Limb (tissue), 2 donors: ENCODE results near the gene MARK2.

Experiments used
- DNase-seq, 2 donors: peaks; one replicate each; pipeline ENCODE4 v3.0.0-alpha.2; 2016; ENCODE audit errors: extremely low spot score in 2 of 2

The MARK2 gene

DNA sequence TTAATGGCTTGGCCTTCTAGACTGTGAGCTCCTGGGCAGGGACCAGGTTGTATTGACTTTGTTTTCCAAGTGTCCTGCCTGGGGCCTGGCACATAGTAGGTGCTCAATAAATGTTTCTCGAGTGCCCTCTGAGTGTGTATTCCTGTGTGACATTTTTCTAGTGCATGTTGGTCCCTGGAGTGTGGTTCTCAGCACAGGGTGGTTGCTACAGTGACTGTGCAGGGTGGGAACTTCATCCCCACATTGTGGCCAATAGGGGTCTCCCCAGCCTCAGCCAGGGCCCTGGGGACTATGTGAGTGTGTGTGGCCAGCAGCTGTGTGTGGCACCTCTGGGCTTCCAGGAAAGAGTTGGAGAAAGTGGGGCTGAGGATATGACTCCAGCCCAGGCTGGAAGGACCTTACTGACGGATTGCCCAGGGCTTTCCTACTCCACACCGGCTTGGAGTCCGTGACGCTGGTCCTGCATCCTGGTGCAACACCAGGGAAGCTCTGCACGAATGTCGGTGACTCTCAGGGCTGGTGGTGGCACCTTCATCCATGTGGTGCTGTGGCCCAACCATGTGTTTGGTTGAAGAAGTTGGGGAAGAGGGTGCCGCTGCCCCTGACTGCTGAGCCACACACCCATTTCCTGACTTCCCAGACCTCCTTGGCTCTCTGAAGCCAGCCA, 9.0 kb upstream of the MARK2 start:
- no peak for DNase-seq

DNA sequence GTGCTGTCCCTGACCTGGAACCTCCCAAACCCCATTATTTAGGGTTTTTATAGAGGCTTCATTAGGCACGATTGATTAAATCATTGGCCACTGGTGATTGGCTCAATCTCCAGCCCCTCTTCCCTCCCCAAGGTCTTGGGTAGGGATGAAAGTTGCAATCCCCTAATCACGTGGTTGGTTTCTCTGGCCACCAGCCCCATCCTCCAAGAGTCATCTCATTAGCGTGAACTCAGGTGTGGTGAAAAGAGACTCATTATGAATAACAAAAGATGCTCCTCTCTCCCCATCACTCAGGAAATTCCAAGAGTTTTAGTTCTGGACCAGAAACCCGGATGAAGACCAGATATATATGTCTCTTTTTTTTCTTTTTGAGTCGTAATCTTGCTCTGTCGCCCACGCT, 7.6 kb upstream of the MARK2 start:
- no peak for DNase-seq

DNA sequence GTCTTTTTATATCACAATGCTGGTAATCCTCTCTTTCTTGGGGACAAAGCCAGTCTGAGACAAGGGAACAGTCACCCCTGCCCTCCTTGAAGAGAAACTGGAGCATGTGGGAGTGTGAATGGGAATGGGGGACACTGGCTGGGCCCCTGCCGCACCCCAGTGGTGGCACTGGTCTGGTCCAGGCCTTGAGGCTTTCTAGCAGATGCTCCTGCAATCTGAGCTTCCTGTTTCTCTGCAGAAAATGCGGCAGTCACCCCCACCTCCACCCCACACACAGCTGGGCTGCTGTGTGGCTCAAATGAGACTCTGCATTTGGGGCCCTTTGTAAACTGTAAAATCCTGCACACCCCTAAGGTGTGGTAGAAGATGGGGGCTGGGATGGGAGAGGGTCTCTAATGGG, 6.6 kb upstream of the MARK2 start:
- DNase-seq = no peak

DNA sequence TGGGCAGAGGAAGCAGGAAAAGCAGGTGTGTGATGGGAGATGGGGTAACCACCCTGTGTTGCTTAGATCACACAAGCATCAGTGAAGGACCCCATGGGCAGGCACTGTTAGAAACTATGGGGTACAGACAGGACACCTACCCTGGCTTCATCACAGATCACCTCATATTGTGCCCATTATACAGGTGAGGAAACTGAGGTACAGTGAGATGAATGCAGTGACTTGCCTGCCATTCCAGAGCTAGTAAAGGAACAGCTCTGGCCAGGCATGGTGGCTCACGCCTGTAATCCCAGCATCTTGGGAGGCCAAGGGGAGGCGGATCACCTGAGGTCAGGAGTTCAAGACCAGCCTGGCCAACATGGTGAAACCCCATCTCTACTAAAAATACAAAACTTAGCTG, 5.9 kb upstream of the MARK2 start:
- no peak for DNase-seq

DNA sequence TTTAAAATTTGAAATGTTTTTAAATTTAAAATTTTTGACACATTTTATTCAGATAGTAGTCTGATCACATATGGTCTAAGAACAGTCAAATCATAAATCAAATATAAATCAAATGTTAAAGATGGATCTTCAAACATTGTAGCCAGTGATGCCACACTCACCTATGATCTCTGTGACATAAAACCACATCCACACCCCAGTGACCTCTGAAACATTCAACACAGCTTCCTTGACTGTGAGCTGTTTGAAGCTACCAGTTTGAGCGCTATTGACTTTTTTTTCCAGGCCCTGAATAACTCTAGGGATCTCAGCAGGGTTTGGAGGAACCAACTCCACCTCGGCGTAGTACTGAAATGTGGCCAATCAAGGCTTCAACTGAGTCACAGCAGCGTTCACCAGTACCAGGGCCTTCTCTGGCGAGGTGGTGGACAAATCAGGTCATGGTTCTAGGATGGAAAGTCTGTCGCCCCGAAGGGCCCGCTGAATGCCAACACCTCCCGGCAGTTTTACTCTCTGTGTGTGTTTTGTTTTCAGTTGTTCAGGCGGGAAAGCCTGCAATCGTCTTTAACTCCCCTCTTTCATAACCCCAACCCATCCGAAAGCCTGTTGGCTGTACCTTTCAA, 4.3 kb upstream of the MARK2 start:
- DNase-seq = no peak

DNA sequence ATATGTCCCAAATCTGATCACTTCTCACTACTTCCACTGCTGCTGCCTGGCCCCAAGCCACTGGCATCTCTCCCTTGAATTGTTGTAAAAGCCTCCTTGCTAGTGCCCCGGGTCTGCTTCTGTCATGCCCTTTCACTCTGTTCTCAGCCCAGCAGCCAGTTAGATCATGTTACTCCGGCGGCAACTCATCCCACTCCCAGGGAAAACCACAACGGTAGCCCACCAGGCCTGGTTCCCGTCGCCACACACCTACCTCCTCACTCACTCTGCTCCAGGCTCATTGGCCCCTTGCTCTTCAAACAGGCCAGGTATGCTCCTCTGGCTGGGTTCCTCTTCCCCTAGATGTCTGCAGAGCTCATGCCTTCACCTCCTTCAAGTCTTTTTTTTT, 3.8 kb upstream of the MARK2 start:
- DNase-seq = no peak

DNA sequence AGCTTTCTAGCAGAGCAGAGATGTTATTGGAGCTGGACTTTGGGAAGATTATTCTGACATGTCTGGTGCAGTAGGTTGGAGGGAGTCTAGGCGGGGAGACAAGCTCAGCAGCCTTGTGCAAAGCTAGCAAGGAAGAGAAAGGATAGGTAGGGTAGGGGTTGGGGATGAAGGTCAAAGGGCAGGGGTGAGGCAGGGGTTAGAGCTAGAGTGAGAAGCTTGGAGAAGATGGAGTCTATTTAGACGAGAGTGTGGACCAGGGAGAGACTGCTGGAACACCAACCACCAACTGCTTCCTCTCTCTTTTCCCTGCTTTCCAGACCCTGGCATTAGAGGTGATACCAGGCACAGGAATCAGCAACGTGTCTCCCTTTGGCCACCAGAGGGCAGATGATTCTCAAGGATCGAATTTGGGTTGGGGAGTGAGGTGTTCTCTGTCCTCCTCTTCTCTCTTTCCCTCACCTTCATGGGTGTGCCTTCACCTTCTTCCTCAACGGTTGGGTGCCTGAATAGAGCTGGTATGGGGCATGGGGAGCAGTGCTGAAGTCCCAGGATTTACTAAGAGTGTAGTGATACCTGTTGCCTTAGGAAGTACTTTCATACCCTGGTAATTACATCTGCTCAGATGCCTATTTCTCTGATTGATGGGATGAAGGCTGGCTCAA, 1.8 kb upstream of the MARK2 start:
- peak; percentile 78 to 83 for DNase-seq

DNA sequence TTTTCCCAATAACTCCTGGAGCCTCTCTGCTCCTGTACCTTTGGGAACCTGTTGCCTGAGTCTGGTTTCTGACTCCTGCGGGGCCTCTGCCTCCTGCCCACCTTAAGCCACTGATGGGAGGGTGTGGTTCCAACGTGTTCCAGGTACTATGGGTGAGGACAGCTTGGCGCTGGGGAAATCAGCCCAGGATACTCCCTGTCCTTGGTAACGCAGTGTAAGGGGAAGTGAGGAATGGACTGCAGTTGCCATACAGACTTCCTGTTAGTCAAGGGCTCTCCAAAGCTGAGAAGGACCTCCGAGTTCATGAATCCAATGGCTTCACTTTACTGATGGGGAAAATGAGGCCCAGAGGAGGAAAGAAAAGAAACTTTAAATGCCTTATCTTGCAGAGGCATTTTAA, 1.2 kb upstream of the MARK2 start:
- DNase-seq = no peak

DNA sequence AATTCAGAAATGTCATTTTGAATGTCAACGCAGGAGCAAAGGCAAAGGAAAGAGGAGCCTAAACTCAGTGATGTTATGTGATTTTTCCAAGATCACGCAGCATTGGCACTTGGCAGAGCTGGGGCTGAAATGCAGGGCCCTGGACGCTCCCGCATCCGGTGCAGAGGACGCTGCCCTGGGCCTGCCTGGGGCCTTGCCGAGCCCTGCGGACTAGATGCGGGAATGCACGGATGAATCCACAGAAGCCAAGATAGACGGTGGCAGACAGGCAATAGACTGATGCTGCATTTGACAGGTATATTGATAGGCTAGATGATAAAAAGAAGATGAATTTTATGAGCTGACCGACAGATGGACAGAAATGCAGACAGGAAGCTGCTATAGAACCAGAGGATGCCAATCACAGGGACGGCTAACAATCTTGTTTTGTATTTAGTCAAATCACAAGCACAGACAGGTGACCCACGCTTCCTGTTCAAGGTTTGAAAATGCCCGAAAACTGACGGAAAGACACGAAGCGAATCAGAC, 696 bp upstream of the MARK2 start:
- DNase-seq = no peak

DNA sequence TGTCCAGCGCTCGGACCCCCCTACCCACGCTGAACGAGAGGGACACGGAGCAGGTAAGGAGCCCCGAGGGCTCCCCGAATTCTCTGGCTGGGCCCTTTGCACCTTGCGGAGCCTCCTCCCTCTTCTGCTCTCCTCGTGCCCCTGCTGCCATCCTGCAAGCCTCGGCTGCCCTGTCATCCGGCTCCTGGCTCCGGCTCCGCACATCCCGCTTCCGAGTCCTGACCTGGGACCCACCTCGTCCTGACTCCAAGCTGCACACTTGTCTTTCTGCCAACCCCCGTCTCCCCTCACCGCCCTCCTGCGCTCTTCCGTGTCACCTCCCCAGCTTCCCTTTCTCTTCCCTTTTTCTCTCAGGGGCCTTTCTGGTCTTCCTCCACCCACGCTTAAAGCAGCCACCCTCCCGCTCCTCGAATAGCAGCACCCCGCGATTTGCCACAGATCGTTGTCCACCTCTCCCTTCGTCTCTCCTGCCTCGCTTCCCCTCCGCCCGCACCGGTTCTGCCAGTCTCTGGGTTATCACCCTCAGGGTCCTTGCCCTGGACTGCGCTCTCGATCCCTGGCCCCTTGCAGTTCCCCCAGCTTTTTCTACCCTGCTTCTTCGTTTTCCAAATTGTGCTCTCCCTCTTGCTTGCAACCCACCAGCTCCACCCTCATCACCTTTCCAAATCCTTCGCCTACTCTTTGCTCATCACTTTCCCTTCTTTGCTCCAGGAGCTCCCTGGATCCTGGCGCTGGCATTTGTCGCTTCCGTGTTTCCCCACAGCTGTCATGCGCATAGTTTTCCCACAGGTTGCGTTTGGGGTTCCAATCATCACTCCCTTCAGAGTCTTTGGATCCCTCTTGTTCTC, 822 bp downstream of the MARK2 start:
- DNase-seq = no peak

DNA sequence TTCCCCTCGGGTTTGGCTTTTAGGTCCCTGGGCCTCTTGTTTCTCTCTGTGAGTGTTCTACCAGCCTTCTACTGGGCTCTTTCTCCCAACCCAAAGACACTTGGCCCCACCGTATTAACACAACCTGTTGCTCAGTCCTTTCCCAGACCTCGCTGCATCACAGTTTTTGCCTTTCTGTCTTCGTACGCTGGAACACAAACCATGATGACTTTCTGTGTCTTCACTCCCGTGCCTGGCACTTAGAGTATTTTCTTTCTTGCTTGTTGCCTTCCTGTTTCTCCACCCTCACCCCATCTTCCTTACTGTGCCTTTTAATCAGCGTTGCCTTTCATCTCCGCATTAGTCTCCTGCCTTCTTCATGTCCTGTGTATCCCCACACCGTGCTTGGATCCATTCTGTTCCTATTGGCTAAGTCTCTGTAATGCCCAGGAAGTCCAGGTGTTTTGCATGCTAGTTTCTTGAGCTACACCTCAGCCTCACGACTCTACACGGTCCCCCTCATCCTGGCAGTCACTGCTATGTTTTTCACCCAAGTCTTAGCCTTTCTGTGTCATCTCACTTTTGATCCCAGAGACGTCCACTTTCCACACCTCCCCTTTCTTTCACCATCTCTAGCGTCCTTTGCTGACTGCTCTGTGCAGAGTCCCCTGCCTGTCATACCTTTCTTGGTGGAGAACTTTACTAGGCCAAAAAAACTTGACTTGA, 1.6 kb downstream of the MARK2 start:
- DNase-seq = no peak

DNA sequence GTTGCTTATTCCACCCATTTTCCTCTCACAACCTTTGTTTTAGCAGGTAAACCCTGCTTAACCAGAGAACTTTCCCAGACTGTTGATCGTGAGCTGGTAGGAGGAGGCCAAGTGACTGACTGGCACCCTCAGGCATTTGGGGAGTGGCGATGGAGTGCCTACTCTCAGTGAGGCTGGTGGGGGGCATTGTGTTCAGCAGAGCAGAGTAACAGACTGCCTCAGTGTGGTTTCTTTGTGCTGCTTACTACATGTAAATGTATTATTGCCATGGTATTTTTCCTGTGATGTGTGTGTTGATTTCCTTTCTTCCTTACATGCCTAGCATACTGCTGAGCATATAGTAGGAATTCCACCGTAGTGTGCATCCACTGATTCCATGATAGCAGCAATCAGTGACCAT, 2.6 kb downstream of the MARK2 start:
- no peak for DNase-seq

DNA sequence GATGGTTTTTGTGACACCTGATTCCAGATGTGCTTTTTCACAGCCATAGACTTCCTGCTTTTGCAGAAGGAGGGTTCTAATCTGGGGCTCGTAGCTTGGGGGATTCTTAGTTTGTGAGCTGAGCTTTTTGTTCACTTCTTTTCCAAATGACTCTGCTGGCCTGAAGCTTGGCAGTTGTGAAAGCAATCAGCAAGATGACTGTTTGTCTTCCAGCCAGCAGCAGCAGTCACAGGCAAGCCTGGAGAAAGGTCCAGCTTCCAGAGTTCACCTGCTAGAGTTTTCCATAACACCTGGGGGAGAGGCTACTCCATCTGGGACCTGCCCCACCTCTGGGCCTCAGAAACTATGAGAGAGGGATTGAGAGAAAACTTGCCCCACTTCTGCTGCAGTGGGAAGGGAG, 4.1 kb downstream of the MARK2 start:
- no peak for DNase-seq

DNA sequence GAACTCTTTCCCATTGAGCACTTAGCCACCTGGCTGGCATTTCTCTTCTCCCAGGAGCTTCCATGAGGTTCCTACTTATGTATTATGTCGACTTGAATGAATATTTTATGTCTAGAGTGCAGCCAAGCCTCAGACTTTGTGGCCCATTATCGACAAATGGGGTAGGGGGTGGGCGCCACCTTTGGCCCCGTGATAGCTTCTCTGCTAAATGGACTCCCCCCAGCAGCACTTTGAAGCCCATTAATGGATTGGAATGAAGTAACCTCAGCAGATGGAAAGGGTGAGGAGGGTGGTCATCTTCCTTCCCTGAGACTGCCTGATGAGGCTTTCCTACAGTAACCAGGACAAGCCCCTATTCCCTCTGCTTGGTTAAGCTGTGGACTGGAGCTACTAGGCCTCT, 5.9 kb downstream of the MARK2 start:
- no peak for DNase-seq

DNA sequence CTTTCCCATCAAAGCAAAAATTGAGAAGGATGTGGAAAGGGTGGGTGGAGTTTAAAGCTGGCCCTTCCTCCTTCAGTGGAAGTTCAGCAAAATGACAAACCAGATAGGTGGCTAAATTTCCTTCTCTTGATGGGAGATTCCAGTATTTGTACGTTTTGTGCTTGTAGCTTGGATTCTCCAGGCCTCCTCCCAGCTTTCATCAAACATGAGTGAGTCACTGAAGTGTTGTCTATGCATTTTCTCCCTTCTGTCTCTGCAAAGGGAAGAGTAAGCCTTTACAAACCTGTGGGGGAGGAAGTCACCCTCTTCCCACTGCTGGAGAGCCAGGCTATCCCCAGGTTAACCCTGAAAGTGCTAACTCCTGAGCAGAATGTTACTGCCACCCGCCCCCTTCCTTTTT, 6.4 kb downstream of the MARK2 start:
- no peak for DNase-seq

DNA sequence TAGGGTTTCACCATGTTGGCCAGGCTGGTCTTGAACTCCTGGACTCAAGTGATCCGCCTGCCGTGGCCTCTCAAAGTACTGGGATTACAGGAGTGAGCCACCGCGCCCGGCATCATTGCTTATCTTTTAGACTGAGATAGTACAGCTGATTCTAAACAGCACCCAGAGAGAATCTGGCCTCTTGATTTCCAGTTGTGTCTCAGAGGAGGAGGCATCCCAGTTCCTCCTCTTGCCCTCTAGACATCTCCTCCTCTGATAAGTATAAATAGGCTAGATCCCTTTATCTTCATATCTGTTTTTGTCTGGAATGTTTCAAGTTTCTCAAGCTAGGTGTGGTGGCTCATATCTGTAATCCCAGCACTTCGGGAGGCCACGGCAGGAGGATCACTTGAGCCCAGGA, 7.0 kb downstream of the MARK2 start:
- no peak for DNase-seq

DNA sequence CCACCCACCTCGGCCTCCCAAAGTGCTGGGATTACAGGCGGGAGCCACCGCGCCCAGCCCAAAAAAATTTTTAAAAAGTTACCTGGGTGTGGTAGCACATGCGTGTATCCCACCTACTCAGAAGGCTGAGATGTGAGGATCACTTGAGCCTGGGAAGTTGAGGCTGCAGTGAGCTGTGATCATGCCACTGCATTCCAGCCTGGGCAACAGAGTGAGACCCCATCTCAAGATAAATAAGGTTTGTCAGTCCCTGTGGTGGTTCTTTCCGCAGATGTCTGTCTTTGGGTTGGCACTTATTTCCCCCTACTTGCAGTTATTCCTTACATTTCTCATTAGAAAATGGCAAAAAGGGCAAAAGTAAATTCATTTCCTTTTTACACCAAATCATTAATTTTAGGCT, 8.0 kb downstream of the MARK2 start:
- no peak for DNase-seq

DNA sequence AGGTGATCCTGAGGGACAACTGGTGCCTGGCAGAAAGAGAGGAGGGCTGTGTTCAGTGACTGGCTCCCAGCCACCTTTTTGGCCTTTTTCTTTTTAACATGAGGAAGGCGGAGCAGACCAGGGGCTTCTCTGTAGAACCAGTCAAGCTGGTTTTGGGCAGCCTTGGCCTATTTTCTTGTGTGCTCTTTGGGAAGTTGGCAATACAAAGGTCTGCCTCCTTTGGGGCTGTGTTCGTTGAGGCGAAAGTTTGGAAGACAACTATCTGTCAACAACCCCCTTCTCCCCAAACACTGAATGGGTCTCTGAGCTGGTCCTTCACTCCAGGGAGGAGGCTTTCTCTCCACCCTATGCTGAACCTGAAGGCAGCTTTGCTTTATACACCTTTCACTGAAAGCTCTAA, 8.5 kb downstream of the MARK2 start:
- no peak for DNase-seq

DNA sequence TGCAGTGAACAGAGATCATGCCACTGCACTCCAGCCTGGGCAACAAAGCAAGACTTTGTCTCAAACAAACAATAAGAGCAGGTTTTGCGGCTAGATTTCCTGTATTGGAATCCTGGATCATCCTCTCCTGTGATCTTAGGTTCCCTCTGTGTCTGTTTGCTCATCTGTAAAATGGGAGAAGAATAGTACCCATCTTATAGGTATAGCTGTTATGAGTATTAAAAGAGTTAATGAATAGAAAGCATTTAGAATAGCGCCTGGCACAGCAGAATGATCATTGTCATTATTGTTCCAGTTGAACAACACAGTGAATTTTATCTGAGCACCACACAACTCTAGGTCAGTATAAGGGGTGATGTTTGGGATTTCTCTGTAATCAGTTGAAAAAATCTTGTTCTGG, 10.8 kb downstream of the MARK2 start:
- no peak for DNase-seq

DNA sequence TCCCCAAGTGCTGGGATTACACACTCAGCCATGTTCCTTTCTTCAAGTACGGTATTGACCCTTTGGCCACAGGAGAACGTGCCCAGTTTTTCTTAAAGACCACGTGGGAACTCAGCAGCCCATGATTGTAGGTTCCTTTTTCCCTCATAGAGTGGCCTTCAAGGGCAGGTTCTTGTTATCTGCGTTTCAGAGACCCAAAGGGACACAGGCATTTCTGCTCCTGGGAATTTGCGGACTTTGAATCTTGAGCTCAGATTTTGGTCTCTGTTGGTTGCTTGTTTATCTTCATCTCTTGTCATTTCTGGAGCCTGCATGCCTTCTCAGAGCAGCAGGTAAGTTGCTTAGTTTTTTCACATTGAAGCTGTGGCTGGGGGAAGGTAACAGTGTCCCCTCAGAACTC, 12.0 kb downstream of the MARK2 start:
- no peak for DNase-seq

DNA sequence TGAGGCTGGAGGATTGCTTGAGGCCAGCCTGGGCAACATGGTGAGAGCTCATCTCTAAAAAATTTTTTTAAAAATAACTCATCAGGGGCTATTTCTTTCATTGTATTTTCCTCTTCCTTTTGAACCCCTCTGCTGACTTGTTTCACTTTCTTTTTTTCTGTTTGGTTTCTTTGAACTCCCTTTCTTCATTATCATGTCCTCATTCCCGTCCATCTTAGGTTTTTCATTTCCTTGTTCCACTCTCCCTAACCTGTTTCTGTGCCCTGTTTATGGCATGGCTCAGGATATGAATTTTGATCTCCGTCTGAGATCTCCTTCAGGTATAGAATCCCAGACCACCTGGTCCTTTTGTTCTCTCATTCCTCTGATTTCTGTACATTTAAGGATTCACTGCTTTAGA, 12.5 kb downstream of the MARK2 start:
- no peak for DNase-seq
